GM21360 (cell line): ENCODE data around the gene SLC25A48.

ENCODE experiments used
- ATAC-seq: cut with Tn5 transposase; IDR thresholded peaks from one replicate; pipeline ENCODE4 v1.9.1; 2021; ENCODE audit warnings: mild to moderate bottlenecking, moderate library complexity; ENCODE audit not compliant: unreplicated experiment

Gene SLC25A48

DNA sequence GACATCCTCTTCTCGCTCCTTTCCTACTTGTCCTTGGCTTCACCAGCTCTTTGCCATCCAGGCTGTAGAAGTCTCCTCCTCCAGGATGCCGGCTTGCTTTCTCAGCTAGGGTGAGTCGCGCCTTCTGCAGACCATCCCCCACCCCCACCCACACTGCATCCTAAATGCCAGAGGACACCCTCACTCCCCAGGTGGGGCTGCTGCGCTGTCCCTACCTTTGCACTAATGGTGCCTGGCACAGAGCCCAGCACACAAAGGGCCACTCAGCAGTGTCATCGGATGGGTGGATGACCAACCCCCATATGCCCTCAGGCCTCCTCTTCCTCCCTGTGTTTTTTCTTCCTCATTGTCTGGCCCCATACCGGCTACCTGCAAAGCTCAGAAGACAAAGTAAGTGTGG is 46.3 kb downstream of the SLC25A48 start:
- ATAC-seq: no peak

DNA sequence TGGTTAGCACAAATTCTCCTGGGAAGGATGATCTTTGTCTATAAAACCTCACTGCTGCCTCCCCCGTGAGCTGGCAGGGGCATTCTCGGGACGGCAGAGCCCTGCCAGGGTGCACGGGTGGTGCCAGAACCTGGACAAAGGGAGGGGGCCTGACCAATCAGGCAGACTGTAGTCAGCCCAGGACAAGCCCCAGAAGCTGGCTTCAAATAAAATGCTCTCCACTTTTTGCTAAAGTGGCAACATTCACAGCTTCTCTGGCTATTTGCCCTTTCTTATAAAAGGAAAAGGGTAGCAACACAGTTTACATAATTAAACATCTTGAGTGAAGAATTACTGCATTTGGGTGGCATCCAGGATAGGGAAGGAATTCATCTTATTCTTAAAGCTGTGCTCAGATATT is 46.8 kb downstream of the SLC25A48 start:
- ATAC-seq: no peak

DNA sequence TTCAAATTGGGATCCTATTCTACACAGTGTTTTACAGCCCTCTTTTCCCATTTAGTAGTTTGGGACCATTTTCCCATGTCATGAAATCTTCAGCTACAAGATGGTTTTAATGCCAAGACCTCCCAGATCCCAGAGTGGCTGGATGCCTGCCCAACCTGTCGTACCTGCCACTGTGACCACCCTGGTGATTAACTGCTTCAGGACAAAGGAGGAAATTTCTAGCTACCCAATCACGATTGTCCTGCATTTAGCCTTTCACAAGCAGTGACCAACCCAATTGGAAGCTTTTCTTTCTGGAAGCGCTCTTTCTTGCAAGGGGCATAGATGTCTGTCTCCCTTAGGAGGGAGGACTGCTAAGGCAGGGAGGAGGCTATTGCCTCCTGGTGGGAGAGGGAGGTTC is 47.4 kb downstream of the SLC25A48 start:
- no peak for ATAC-seq

DNA sequence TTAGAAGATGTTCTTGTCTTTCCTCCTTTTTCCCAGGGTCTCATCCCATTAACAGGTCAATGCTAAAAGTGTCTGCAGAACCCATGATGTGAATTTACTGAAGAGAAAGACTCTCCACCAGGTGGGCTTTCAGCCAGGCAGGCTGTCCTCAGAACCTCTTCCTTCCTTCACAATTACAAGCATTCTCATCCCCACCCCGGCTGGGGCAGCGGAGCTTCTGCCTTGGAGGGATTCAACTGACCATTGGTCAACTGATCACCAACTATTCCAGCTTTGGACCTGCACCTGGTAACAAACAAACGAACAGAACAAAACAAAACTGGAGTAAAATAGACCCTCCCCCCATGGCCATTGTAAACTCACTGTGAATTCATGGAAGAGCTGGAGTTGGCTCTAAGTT is 48.6 kb downstream of the SLC25A48 start:
- ATAC-seq: no peak

DNA sequence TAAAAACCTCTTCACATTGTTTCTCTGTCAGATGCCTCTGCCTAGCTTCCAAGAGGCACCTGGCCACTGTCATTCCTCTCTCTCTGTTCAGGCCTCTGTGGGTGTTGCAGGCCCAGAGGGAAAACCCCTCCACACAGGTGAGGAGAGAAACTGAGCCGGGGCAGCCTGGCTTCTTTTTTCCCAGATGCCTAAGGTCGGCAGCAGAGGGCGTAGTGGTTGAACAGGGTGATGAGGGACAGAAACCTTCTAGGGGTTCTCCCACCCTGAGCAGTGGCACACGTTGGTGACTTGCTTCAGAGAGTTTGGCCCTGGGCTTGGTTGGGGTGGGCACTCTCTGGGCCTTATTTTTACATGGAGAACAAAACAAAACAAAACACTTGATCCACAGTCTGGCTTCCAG is 49.0 kb downstream of the SLC25A48 start:
- no peak for ATAC-seq

DNA sequence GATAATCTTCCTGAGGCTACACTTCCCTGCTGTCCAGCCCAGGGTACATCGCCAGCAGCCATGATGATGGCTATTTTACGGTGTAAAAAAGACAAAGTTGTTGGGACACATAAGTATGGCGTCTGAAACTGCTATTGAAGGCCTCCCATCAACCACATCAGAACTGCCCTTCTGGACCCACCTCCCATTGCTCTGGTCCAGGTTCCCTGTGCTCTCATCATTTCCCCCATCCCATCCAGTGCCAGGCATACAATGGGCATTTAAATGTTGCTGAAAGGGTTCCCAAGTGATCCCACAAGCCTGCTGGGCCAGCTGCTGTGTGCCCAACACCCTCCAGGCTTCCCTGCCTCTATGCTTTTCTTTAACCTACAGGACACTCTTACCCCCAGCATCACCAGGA is 50.6 kb downstream of the SLC25A48 start:
- no peak for ATAC-seq

DNA sequence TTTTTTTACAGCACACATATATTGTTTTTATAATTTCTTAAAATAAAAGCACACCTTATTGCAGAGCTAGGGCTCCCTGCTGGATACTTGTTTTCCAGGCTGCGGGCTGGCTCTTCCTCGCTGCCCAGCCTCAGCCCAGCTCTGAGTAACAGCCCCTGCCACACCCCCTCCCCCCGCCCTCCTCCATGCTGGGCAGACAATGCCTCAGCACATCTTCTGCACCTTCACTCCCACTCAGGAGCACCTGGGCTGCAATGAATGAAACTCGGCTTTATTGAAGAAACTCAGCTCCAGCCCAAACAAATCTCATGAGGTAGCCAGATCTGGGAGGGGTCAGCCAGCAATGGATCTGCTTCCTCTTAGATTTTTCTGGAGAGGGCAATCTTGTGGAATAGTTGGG is 51.7 kb downstream of the SLC25A48 start:
- ATAC-seq: no peak

DNA sequence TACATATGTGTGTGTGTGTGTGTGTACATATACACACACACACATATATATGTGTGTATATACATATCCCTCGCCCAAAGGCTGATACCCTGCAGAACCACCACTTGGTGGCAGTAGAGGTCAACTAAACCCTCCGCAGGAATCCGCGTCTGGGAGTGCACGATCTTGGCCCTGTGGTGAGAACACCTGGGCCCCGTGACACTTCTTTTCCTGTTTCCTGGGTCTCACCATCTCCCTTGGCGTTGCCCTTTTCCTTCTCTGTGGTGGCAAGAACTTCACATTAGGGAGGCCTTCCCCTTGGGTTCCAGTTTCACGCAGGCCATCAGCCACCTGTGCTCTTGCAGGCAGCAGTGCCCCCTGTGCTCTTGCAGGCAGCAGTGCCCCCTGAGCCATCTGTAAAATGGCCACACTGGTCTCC is 53.0 kb downstream of the SLC25A48 start:
- peak; percentile 78 for ATAC-seq

DNA sequence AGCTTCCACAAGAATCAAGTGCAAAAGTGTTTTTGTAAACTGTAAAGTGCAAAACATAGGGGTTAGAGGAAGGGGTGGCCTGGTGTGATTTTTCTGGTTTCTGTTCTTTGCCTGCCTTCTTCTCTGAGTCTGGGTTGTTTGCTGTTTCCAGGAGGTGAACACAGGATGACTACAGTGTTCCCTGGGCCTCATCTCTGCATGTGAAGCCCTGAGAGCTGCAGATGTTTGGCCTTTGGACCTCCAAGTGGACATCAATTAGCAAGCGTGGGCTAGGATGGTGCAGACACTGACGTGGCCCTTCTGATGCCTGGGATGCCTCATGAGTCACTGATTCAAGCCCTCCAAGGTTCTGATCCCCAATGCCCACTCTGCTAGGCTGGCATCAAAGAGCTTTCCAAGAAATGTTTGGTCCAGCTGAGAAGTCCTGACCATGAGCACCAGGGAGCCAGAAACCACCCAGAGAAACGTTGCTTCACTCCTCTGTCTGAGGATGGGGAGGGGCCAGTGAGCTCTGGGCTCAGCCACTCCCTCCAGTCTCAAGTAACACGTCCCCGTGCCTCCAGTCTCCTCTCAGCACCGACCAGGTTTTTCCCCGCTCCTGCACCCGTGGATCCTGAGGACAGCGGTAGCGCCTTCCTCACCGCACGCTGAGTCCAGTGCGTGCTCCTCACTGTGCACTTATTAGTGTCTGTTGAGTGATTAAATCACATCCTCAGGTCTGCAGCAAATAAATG is 53.6 kb downstream of the SLC25A48 start:
- no peak for ATAC-seq

DNA sequence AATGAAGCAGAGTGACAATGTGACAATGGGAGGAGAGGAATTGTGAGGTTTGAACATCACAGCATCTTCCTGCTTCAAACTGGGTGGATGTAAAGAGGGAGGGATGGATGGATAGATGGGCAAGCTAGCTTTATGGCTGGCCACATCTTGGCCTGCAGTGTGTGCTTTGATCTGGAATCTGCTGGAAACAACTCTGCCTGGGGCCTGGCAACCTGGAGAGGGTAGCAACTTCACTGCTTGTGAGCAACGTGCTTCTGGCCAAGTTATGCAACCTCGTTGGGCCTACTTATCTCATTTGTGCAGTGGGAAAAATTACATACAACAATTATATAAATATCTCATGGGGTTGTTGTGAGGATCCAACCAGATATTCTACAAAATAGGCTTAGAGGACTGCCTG is 55.8 kb downstream of the SLC25A48 start:
- ATAC-seq: no peak

DNA sequence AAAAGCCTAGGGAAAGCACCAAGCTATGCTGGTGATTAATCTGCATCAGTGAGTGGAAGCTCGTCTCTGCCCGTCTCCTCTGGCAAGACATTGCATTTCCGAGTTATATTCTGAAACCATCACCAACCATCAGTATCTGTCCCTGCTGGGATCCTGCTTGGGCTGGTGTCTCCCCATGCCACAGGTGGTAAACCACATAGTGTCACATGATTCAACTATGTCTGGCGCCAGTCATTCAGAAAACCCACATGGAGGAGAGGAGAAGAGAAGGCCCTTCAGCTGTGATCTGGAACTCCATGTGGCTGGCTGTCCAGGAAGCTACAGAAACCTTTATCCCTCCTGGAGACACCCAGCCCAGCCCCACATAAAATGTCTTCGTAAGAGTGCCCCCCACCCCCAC is 56.4 kb downstream of the SLC25A48 start:
- peak; percentile 48 for ATAC-seq

DNA sequence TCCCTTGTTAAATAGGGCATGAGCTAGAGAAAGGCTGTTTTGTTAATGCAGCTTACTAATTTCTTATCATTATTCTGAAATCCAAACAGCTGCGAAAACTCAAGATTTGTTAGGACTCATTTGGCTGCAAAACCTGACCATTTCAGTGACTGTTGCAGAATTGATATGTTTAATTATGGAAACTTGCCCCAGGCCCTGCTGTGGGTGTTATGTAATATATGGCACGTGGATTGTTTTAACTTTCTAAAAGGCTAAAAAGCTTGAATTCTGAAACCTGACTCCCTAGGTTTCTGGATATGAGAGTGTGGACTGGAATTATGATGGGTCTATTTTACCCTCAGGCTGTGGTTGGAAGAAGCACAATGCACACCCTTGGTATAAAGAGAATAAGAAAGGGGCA is 56.8 kb downstream of the SLC25A48 start:
- no peak for ATAC-seq

DNA sequence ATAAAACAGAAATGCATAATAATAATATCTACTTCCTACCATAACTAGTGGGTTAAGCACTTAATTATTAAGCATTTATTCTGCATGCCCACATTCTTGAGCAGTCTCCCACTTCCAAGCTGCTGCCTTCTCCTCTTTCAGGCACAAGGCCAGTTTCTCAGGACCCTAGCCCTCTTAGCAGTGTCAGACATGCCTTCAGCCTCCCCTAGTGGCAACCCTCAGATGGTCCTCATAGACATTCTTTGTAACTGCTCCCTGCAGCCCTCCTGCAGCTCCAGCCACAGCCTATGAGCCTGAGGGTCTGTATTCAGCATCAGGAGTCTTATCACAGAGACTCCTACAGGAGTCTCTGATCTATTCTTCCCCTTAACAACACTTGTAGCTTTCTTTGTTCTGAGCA is 57.3 kb downstream of the SLC25A48 start:
- no peak for ATAC-seq

DNA sequence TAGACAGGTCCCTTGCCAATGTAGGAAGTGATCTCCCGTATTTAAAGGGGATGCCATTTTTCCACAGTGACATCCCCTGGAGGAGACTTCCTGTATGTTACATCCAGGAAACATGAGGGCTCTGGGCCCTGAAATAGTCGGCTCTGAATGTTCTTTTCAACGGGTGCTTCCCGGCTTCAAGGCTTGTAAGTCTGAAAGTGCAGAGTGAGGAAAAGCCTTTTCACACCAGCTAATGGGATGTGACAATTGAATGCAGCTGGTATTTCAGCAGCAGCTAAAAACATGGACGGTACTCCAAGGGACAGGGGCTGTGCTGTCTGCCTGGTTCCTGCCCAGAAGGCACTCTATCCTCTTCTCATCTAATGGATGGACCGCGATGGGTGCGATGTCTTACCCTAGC is 59.8 kb downstream of the SLC25A48 start:
- no peak for ATAC-seq

DNA sequence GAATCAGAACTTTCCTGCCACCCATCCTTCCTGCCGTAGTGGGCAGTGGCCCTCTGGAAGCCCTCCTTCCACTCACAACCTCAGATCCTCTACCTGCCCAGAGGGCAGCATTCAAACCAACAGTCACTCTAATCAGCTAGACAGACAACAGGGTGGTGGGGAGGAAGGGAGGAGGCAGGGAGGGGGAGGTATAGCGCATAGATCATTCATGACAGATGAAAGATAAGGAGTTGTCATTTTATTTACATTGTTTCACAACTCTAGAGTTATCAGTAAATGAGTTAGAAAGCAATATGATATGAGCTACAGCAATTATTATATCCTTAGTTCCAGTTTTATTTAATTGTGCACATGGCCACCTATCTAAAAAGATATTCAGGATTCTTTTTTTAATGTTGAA is 60.3 kb downstream of the SLC25A48 start:
- no peak for ATAC-seq

DNA sequence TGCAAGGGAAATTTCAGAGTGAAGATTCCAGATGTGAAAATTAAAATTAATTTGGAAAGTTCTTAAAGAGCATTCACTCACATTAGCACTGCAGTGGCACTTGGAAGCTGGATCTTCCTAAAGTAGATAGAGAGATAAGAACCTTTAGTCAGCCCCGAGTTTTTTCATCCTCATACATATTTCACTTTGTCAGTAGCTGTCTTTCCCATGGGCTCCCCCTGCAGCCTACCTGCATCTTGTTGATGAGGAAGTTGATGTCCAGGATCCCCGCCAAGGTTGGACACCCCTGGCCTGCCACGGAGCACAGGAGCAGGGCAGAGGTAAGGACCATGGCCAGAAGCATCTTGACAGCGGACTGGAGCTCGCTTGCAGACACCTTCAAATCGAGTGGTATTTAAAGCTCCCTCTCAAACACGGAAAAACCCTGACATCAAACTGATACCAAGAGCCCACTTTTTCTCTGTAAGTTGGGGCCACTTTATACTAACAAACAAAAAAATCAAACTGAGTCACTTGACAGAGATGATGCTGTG is 61.1 kb downstream of the SLC25A48 start, which contains the start of gene IL9:
IL9 (minus strand) TSS at position 368 of the 533 bp plus-strand sequence; CDS start at position 343, 25 bp downstream.
- ATAC-seq: no peak

DNA sequence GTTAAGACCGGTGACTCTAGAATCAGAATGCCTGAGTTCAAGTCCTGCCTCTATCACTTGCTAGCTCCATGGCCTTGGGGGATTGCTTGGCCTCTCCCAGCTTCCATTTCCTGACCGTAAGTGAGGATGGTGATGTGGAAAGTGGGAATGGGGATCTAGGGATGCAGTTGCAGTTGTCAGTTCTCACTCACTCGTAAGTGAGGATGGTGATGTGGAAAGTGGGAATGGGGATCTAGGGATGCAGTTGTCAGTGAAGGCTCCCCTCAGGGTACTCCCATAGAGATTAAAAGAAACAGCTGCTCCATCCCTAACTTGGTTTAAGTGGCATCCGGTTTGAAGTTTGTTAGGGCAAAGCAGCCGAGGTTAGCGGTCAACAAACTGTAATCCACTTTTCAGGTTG is 64.2 kb downstream of the SLC25A48 start:
- no peak for ATAC-seq

DNA sequence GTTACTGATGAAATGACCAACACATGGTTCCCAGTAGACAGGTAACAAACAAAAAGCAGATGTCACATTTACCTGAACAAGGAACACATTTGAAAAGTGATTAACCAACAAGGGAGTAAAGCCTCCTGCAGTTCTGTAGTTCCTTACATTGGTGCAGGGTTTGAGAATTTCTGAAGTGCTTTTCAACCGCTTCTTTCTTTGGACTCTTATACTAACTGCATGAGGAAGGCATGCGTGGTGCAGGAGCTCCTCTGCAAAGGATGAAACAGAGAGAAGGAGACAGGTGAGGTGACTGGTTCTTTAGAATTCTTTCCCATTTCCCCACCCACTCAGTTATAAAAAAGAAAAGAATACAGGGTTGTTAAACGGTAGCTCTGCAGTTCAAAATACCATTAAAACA is 65.8 kb downstream of the SLC25A48 start:
- no peak for ATAC-seq

DNA sequence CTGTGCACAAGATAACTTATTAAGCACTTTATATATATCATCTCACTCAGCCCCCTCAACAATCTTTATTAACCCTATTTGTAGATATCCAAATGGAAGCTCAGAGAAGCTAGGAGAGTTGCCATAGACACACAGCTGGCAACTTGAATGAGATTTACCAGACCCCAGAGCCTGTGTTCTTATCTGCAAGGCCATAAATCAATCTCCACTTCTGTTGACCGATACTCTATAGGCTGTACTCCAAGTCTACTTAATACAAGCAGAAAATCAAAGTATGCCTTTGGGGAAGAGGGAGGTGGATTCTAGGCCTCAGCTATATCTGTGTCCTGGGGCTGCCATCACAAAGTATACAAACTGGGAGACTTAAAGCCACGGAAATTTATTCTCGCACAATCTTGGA is 67.2 kb downstream of the SLC25A48 start:
- ATAC-seq: no peak

DNA sequence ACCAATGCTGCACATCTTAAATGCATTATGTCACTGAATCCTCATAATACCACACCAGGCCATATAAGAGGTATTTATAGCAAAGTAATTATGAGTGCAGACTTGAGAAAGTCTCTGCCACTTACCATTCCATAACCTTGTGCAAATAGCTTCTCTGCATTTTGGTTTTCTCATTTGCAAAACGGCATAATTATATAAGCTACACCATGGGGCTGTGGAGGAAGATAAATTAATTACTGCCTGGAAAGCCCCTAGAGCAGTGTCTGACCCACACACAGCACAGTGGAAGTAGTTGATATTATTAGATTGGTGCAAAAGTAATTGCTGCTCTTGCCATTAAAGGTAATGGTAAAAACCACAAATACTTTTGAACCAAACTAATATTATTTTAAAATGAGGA is 70.7 kb downstream of the SLC25A48 start:
- no peak for ATAC-seq

DNA sequence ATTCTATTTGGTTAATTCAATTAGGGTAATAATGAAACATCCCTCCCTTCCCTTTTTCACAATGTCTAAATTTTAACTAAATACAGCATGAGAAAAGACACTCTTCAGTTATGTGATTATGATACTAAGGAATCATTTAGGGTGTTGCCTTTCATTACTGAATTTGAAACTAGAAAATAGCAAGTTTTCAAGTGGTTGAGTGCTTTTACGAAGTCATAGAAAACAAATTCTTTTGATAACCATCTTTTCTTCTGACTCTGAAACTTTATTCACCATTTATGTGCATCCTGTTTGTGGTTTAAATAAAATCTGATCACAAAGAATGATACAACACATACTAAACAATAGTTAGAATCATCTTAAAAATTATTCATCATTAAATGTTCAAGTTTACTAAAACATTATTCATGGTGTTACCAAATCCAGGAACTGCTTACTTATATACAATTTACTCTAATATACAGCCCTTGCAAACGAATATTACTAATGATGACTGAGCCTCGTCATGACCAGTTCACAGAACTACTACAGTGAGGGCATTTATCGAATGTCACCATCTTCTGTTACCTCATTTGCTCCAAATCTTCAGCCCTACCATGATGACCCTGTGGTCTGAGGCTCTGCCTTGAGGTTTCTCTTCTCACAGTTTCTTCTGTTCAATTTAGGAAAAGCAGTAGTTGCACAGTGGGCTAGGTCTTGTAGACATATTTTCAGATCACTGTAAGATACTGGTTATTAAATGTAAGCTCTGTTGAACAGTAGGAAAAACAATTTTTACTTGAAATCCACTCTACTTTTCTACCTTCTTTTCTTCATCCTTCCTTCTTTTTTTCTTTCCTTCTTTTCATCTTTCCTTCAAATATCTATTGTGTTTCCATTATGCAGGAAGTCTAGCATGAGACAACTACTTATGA is 79.5 kb downstream of the SLC25A48 start:
- ATAC-seq: no peak

DNA sequence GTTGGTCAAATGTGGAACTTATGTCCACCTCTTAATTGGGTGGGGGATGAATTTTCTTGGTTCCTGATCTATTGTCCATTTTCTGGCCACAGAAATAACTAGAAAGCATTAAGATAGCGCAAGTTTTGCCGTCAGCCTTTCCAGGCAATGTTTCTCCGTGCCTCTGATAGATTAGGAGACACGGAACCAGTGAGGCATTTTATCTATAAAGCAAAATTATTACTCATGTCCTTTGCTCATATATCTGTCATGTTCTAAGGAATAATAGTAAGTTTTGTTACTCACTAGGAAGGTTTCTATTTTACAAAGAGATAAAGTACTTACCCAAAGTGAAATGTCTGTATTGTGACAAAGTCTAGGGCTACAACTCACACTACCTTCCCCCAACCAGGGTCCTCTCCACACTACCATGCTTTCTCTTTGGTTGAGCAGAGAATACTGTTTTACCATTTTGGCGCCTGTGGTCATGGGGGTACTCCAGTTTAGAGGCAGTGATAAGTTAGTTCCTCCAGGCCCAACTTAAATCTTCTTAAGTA is 81.1 kb downstream of the SLC25A48 start:
- no peak for ATAC-seq
